HepG2 (cell line): ENCODE results near the gene ABCA2. TPM values are rescaled to one million over a fixed set of nuclear protein-coding genes. Genes with fewer than 3 reads are reported as not detected.

Experiments
- AKAP8 ChIP-seq: sonication (generic); formaldehyde crosslinking; IDR thresholded peaks from 2 replicates; pipeline ENCODE4 v1.5.1; 2020; ENCODE audit warnings: mild to moderate bottlenecking, missing genetic modification reagents
- CBX1 ChIP-seq: IDR thresholded peaks from one replicate; pipeline ENCODE4 v1.6.1; 2016; ENCODE audit warnings: antibody characterized with exemption, low read depth
- CC2D1A ChIP-seq: sonication (generic); formaldehyde crosslinking; IDR thresholded peaks from 2 replicates; pipeline ENCODE4 v1.8.1; 2023; ENCODE audit warnings: mild to moderate bottlenecking, missing genetic modification reagents
- REPIN1 ChIP-seq: sonication (generic); formaldehyde crosslinking; IDR thresholded peaks from 2 replicates; pipeline ENCODE4 v1.8.0; 2022; ENCODE audit warnings: missing genetic modification reagents, low read depth, mild to moderate bottlenecking, borderline replicate concordance
- ZBTB20 ChIP-seq: sonication (generic); formaldehyde crosslinking; IDR thresholded peaks from 2 replicates; pipeline ENCODE4 v1.8.1; 2023; ENCODE audit warnings: missing genetic modification reagents, low read depth, mild to moderate bottlenecking, borderline replicate concordance
- ZBTB25 ChIP-seq: IDR thresholded peaks from 2 replicates; pipeline ENCODE4 v1.6.1; 2018; ENCODE audit warnings: missing genetic modification reagents
- ZNF251 ChIP-seq: sonication (generic); formaldehyde crosslinking; IDR thresholded peaks from 2 replicates; pipeline ENCODE4 v1.9.0; 2021; ENCODE audit warnings: mild to moderate bottlenecking, missing genetic modification reagents
- ZNF343 ChIP-seq: sonication (generic); formaldehyde crosslinking; IDR thresholded peaks from 2 replicates; pipeline ENCODE4 v1.4.0; 2020; ENCODE audit warnings: mild to moderate bottlenecking, missing genetic modification reagents
- ZNF841 ChIP-seq: sonication (generic); formaldehyde crosslinking; IDR thresholded peaks from 2 replicates; pipeline ENCODE4 v1.8.1; 2023; ENCODE audit warnings: missing genetic modification reagents, borderline replicate concordance
- polyA plus RNA-seq, 8 experiments: library from polyadenylated mRNA; depleted of rRNA in 3 of 8; stranded (reverse) in 7 of 8; unstranded in 1 of 8; fragments of >200 nt; fragmentation: Illumina TruSeq in 4 of 8; extraction: Trizol in 4 of 8; gene quantifications; 2 replicates each; pipeline versions ENCODE4 v1.2.1 to v1.2.3, GENCODE V29; 2011 to 2016; ENCODE audit warnings: low read depth in 4 of 8, missing spikeins in 1 of 8, mixed read lengths in 1 of 8; ENCODE audit not compliant: insufficient read depth in 1 of 8
- total RNA-seq, 5 experiments: library from RNA; depleted of rRNA; stranded (reverse); fragments of >200 nt; fragmentation: Illumina TruSeq; extraction: Trizol; gene quantifications; 2 replicates each; pipeline ENCODE4 v1.2.3, GENCODE V29; 2016; ENCODE audit warnings: low read depth in 1 of 5
- TF ChIP-seq, protein P1 (sequence below): sonication (generic); formaldehyde crosslinking; conservative IDR thresholded peaks from 2 replicates; pipeline ENCODE4 v1.4.0; 2020; ENCODE audit warnings: missing genetic modification reagents
- TF ChIP-seq, protein P2 (sequence below): sonication (generic); formaldehyde crosslinking; IDR thresholded peaks from 2 replicates; pipeline ENCODE4 v1.4.0; 2020; ENCODE audit warnings: missing genetic modification reagents

ABCA2 gene
- total and polyA plus RNA-seq, 2 of the 13 experiments (the other 11 are each of a cell fraction or from before 2014, with no cell fraction given), result 2.9 to 19.2 TPM

- TF ChIP-seq ZBTB25 (CRISPR knock-in tag), result no peak
- TF ChIP-seq, protein P1, sequence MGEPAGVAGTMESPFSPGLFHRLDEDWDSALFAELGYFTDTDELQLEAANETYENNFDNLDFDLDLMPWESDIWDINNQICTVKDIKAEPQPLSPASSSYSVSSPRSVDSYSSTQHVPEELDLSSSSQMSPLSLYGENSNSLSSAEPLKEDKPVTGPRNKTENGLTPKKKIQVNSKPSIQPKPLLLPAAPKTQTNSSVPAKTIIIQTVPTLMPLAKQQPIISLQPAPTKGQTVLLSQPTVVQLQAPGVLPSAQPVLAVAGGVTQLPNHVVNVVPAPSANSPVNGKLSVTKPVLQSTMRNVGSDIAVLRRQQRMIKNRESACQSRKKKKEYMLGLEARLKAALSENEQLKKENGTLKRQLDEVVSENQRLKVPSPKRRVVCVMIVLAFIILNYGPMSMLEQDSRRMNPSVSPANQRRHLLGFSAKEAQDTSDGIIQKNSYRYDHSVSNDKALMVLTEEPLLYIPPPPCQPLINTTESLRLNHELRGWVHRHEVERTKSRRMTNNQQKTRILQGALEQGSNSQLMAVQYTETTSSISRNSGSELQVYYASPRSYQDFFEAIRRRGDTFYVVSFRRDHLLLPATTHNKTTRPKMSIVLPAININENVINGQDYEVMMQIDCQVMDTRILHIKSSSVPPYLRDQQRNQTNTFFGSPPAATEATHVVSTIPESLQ (CRISPR knock-in tag), result no peak
- TF ChIP-seq ZNF343, result no peak
- no peak for TF ChIP-seq CBX1
- no peak for TF ChIP-seq ZNF251
- no peak for TF ChIP-seq REPIN1 (CRISPR knock-in tag)
- TF ChIP-seq ZBTB20 (CRISPR knock-in tag), result no peak
- TF ChIP-seq ZNF841 (CRISPR knock-in tag), result no peak
- TF ChIP-seq, protein P2, sequence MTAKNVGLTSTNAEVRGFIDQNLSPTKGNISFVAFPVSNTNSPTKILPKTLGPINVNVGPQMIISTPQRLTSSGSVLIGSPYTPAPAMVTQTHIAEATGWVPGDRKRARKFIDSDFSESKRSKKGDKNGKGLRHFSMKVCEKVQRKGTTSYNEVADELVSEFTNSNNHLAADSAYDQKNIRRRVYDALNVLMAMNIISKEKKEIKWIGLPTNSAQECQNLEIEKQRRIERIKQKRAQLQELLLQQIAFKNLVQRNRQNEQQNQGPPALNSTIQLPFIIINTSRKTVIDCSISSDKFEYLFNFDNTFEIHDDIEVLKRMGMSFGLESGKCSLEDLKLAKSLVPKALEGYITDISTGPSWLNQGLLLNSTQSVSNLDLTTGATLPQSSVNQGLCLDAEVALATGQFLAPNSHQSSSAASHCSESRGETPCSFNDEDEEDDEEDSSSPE (CRISPR knock-in tag), result no peak
- TF ChIP-seq CC2D1A (CRISPR knock-in tag), result no peak
- no peak for TF ChIP-seq AKAP8
Measured at GRCh38 chr9:137009938-137010732, 17.9 kb downstream of the ABCA2 start (continued).
